HG02840 (cell line): ENCODE data around the gene MBOAT2.

Experiments
- ATAC-seq: cut with Tn5 transposase; IDR thresholded peaks from one replicate; pipeline ENCODE4 v1.9.1; 2021; ENCODE audit warnings: mild to moderate bottlenecking, moderate library complexity, moderate number of reproducible peaks; ENCODE audit not compliant: unreplicated experiment, low FRiP score

The MBOAT2 gene

DNA sequence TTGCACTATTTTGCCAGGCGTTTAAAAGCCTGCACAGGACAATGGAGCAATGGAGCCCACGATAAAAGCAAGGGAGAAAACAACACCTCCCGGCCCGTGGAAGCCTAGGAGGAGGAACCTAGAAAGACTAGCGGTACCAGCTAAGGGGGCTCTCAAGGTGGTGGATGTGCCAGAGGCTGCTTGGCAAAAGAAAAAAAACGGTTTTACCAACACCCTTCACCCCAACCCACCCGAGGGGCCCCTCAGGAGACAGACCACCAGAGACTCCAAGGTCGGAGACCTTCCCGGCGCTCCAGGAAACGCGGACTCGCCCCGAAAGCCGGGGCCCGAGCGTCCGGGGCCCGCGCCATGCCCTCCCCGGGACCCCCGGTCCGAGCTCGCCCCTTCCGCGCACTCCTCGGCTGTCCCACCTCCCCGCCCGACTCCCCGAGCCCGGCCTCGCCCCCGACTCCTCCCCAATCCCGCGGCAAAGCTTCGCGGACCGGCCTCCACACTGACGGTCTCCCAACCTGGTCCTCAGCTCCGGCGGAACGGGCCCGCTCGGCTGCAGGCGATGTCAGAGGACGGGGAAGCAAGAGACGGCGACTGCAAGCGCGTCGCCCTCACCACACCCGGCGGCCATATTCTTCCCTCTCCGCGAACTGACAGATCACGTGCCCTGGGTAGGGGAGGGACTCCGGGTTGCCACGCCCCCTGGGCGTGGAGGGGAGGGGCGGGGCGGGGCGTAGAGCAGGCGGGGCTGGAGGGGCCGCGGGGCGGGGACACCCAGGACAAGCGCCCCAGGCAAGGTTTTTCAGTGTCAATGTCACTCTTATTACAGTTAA is 166.3 kb downstream of the MBOAT2 start, which contains the start of gene KIDINS220:
TSS of gene KIDINS220 (minus strand) at position 643 of the 824 bp plus-strand sequence. CDS start 10,520 bp downstream, outside the sequence.
- ATAC-seq, result peak; percentile 90

DNA sequence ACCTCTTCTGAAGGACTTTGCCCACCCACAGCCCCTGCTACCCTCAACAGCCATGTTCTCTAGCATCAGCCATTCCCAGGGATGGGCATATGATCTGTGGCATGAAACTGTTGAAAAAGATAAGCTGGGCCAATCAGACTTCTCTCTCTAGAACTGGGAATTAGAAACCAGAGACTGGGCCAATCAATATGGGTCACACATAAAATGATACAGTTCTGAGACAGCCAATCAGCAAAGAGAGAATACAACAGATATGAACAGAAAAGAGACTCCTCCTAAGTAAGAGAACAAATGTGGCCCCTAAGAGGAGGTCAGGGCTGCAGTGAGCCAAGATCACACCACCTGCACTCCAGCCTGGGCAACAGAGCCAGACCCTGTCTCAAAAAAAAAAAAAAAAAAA is 168.2 kb downstream of the MBOAT2 start:
- no peak for ATAC-seq

DNA sequence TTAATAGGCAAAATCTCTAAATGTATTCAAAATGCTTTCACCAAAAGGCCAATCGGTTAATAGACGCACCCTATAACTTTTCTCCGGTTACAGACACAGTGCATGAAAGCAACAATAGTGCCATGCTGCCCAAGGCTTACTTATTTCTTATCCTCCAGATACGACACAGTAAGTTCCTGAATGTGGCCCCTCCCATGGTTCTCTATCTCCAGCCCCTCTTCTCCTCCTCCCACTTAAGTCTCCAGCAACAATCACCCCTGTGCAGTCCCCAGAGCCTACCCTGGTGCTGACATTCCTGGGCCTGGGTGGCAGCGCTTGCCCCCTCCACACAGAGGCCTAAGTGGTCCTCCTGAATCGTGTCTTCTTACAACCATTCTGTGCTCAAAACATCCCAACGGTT is 169.6 kb downstream of the MBOAT2 start:
- no peak for ATAC-seq

DNA sequence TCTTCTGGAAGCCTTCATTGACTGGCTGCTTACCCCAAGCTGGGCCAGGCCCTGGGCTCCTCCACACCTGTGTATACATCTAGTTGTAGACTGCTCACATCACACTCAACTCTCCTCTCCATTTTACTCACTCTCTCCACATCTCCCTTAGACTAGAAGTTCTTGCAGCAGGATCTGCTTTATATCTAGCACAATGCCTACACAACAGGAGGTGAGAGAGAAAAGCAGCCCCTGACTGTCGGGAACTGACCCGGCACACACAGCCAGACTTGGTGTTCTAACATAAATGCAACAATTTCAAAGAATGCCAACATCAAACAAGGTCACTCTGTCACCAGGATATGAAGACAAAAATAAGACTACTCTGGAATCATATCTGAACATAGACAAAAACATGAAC is 172.0 kb downstream of the MBOAT2 start:
- ATAC-seq, result no peak

DNA sequence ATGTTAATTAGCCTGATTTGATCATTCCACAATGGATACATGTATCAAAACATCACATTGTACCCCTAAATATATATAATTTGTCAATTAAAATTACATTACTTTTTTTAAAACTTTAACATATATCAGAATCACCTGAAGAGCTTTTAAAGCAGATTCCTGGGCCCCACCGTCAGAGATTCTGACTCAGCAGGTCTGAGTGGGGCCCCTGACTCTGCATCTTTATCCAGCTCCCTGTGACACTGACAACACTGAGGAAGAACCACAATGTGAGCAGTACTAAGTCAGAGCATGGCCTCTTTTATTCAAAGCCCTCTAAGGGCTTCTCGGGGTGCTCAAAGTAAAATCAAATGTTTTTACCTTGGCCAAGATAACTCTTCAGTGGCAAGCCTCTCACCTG is 175.8 kb downstream of the MBOAT2 start:
- ATAC-seq, result no peak

DNA sequence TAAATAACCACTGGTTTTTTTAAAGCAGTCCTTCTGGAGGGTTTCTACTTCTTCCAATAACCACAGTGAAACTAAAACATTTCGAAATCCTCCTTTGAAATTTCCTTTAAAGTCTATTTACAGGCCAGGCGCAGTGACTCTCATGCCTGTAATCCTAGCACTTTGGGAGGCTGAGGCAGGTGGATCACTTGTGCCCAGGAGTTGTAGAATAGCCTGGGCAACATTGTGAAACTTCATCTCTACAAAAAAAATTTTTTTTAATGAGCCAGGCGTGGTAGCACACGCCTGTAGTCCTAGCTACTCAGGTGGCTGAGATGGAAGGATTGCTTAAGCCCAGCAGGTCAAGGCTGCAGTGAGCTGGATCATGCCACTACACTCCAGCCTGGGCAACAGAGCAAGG is 181.3 kb downstream of the MBOAT2 start:
- no peak for ATAC-seq

DNA sequence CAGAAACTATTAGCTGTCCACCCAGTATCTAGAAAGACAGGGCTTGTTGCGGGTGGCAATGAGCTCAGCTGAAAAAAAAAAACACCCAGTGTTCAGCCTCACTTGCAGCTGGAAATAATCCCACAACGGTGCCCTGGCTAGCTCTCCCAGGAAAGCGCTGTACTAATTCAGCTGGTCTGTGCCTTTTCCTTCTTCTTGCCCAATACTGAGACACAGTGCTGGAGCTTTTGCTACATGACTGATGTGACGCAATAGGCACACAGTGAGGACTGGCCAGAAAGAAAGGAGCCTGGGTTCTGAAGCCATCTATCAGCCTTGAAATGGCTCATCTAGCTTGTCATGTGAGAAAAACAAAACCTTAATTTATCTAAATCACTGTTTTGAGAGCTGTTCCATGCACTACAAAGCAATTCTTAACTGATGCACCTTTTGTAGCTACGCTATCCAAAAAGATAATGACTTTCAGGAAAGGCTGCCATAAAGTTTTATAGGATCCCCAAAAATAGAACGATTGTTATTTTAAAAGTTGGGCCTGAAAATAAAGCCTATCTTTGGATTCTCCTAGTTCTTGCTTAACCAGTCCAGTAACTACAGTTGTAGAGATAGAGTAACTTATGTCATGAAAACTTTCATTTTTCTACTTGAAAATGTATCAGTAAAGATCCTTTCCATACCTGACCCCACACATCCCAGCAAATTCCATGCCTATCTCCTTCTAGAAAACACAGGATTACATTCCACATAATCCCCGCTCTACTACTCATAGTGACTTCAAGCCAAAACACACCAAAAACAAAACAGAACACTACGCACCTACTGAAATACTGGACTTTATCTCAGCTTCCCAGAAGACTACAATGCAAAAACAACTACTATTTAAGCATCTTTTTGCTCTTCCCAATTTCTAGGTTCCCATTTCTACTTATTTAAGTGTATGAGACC is 181.9 kb downstream of the MBOAT2 start:
- no peak for ATAC-seq

DNA sequence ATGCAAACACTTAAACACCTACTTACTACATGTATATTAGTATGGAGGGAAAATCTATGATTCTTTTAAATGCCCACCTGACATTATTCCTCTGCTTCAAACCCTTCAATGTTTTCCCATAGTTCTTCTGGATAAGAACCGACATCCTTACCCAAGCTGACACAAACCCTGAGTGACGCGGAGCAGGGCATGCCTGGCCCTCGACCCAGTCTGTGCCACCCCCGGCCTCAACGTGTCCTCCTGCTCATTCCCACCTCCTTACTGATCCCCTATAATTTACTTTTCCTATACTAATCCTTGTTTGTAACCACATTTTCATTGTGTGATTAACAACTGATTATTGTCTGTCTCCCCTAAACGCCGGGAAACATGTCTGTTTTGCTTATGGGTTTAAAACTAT is 183.5 kb downstream of the MBOAT2 start:
- no peak for ATAC-seq

DNA sequence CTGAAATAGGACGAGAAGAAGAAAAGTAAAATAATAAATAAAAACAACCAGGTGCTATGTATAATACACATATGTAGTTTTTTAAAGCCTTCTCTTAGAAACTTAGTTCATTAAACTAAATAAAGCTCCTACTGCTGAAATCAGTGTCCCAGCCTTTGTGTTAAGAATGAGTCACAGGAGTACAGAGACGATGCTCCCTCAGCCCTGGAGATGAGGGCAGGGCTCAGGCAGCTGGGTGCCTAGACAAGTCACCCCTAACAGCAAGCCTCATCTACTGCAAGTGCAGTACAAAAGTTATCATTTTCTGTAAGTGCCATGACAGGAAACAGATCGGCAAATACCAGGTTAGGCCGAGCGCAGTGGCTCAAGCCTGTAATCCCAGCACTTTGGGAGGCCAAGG is 184.3 kb downstream of the MBOAT2 start:
- no peak for ATAC-seq

DNA sequence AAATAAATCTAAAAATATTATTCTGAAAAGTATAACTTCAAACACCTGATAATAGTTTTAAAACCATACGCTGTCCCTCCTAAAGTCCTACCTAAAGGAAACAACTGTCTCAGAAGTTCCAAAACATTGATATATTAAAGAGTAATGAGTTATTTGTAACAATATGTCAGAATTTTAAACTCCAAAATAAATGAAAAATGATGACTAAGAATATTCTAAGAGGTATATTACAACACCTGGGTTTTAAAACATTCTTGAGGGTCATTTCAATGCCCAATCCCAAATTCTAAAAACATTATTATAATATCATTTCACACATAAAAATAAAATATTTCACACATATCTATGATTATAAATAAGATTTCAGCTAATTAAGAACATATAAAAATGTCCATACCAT is 186.3 kb downstream of the MBOAT2 start:
- no peak for ATAC-seq

DNA sequence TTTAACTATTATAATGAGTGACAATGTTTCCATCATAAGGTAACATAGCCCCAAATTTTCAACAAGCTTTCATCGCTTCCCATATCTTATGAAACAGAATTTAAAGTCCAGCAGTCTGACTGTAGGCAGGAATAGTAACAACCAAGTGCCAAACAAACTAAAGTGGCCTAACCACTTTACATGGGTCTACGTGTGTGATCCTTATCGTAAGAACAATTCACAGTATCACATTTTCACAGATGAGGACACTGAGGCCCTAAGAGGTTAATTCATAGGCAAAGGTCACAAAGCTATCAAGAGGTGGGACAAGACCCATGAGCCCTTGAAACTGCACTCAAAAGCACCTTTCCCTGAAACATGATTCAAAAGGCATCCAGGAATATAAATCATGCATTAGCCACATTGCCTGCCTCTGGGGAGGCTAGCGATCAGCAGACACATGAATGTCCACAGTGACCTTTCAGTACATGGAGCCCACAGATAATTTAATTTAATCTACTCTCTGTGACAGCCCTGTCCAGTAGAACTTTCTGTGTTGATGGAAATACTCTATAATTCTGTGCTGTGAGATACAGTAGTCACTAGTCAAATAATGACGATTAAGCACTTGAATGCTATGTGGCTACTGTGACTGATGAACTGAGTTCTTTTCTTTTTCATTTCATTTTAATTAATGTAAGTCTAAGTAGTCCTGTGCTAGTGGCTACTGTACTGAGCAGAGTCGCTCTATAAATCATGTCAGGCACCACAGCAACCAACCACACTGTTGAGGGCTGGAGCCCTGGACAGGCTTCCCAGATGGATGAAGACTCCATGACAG is 196.4 kb downstream of the MBOAT2 start:
- no peak for ATAC-seq

DNA sequence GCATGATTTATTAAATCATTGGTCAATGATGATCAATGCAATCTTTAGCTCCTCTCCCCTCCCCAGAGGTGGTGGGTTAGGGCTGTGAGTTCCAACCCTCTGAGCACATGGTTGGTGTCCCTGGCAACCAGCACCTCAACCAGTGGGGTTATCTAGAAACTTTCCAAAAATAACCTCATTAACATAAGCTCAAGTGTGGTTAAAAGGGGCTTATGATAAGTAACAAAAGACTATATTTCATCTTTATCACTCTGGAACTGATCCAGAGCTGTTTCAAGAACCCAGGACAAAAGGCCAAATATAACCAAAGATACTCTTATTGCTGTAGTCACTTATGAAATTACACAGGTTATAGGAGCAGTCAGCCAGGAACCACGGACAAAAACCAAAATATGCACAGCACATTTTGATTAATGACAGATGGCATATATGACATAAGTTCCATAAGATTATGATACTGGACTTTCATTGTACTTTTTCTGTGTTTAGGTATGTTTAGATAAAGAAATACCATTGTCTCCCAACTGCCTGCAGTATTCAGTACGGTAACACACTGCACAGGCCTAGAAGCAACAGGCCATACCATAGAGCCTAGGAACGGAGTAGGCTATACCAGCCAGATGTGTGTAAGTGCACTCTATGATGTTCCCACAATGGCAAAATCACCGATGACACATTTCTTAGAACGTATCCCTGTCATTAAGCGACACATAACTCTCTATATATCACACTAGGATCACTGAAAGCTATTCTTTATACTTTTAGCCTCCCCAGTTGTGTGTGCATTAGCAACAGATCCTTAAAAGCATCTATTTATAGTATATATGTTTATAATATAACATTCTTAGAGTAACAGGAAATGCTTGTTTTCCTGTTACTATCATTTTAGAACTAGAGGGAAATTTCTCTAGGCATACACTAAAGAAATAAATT is 197.9 kb downstream of the MBOAT2 start:
- ATAC-seq, result no peak

DNA sequence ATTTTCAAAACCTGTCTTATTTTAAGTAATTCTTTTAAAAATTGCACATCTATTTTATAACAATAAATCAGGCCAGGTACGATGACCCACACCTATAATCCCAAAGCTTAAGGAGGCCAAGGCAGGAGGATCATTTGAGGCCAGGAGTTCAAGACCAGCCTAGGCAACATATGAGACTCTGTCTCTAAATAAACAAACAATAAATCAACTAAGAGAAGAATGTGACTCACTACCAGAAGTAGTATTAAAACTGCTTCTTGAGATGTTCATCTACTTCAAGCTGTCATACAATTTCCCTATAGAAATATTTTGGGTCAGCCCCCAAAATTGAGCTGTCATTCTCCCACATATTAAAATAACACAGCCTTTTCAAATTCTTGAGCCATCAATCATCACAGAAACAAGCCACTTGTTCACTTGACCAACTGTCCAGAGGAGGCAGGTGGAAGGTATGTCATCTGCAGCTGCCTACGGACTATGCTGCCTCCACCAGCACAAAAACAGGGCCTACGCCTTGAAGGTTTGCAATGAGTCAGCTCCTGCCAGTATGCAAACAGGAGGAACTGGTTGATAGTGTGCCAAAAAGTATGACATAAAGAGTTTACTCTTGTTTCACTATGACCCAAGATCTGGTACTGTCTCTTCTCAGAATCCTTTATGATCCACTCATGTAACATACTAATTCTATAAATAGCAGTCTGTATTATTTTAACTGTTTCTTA is 199.7 kb downstream of the MBOAT2 start:
- ATAC-seq, result peak; percentile 99

DNA sequence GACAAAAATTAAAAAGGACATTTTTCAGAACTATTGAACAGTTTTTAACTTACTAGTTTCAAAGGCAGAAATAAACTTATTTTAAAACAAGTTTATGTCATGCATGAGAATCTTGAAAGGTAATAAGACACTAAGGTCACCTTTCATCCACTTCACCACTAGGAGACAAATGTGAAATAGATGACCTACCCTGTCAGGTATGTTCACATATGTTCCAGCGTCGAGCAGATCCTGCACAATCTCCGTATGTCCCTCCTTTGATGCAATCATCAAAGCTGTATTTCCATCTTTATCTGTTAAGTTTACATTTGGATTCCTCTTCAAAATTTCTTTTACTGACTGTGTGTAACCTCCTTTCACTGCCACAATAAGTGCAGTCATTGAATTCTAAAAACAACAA is 200.7 kb downstream of the MBOAT2 start:
- ATAC-seq, result no peak
